GM21528 (cell line): Measurements from ENCODE around the gene TMEM179.

Source experiments
- ATAC-seq: cut with Tn5 transposase; IDR thresholded peaks from one replicate; pipeline ENCODE4 v1.9.1; 2021; ENCODE audit warnings: mild to moderate bottlenecking, moderate library complexity; ENCODE audit not compliant: unreplicated experiment, low FRiP score

Gene TMEM179

DNA sequence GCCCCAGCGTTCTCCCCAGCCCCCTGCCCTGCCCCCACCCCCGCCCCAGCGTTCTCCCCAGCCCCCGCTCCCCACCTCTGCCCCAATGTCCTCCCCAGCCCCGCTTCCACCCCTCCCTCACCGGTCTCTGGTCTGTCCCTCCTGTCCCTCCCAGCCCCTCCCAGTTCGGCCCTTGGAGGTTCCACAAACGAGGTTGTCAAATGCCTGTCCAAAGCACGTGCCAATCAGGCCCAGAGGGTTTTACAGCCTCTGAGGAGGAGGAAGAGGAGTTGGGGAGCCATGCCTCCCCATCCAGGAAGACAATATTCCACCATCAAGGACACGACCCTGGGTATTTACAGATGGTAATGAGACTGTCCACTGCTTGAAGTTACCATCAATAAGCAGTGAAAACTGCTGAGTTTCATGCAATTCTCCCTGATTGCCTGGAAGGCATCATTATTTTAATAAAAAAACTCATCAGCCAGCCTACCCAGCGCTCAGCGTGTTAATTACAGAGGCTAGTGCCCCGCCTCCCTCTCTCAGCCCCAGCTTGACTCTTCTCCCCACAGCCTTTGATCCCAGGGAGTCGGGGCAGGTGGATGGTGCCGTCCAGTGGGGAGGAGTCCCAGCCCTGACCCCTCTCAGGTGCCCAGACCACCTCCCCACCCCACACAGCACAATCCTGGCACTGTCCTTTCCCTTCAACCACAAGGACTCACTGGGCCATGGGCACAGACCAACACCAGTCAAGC lies 55.6 kb downstream of the TMEM179 start:
- no peak for ATAC-seq

DNA sequence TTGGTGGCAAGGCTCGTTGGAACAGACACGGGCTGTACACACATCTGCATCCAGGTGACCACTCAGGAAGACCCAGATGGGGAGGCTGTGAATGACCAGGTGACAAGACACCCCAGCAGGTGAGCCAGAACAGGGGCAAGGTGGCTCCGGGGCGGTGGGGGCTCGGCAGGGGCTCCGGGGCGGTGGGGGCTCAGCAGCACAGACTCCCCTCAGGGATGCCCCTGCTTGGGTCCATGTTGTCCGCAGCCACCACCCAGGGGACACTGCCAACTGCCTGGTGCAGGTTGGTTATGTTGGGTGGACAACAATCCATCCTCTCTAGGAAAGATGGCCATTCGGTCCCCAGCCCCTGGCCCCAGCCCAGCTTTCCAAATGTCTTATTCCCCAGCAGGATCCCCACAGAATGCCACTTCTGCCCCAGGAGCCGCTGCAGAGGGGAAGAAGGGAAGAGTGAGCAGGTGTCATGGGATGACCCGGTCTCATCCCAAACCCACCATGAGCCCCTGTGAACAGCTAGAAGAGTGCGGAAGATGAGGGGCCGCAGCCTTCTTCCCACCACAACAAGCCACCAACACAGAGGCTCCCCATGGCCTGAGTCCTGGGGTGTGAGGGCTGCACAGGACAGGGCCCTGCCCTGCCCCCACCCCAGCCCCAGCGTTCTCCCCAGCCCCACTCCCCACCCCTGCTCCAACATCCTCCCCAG lies 56.4 kb downstream of the TMEM179 start:
- no peak for ATAC-seq

DNA sequence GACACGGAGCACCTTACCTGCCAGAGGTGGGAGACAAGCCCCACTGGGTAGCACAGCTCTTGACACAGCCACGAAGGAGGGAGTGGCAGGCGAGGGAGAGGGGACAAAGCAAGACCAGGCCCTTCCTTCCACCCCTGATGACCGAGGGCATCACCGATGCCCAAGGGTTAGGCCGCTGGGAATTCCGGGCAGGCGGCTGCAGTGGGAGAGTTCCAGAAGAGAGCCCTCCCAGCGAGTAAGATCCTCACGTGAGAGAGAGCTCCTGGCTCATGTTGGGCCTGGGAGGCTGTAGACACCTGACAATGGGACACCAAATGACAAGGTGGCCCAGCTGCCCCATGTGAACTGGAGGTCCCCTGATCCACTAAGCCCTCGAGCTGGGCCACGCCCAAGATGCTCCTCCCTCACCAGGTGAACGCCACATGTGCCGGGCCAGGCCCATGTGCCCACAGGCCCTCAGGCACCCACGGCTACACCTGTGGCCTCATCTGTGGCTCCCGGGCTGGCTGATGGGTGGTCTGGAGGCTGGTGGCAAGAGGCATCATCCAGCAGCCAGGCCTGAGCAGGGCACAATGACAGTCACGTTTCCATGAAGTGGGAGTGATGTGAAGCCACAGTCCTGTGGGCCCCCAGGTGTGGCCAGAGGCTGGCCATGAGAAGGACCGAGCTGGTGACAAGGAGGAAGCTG lies 57.1 kb downstream of the TMEM179 start:
- ATAC-seq: no peak

DNA sequence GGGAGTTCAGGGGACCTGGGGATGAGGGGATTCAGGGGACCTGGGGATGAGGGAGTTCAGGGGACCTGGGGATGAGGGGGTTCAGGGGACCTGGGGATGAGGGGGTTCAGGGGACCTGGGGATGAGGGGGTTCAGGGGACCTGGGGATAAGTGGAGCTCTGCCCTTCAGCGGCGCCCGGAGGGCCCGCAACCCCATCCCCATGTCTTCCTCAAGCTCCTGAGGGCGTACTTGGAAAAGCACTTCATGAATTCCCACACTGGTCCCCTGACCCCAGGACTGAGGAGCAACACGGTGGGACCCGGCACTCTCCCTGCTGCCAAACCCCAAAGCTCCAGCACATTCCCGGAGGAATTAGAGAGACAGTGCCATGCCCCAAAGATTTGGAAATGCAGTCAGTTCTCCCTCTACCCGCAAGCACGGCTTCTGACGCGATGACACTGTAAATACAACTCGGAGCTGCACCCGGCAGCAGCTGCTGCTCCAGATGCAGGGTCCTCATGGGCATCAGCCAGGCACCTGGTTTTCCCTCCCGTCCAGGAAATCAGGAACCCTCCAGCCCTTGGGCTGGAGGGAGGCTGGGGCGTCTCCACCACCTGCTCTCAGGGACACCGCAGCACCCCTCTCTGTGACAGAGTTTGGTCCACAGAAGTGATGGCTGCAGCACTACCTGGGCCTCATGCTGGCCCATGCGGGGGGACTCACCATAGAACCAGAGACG lies 57.8 kb downstream of the TMEM179 start:
- no peak for ATAC-seq

DNA sequence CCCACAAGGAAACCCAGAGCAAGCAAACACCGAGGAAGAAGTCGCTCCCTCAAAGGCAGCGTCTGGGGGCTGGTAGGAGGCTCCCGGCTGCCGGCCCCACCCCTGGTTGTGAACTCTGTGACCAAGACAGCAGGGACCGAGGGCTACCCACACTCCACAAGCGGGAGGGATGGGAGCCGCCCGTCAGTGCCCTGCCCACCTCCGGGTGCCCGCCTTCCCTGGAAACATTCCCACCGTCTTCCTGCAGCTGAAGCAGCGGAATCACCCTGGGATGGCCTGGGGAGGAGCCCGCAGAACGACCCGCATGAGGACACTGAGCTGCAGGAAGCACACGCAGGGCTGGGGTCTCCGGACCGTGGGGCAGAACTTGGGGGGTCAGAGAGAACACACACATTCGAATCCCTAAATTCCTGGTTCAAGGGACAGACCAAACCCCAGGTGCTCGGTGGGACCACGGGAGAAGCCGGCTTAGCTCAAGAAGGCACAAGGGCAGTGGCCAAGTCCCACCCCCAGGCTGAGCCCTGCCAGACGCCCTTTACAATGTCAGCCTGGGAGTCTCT lies 58.5 kb downstream of the TMEM179 start:
- no peak for ATAC-seq

DNA sequence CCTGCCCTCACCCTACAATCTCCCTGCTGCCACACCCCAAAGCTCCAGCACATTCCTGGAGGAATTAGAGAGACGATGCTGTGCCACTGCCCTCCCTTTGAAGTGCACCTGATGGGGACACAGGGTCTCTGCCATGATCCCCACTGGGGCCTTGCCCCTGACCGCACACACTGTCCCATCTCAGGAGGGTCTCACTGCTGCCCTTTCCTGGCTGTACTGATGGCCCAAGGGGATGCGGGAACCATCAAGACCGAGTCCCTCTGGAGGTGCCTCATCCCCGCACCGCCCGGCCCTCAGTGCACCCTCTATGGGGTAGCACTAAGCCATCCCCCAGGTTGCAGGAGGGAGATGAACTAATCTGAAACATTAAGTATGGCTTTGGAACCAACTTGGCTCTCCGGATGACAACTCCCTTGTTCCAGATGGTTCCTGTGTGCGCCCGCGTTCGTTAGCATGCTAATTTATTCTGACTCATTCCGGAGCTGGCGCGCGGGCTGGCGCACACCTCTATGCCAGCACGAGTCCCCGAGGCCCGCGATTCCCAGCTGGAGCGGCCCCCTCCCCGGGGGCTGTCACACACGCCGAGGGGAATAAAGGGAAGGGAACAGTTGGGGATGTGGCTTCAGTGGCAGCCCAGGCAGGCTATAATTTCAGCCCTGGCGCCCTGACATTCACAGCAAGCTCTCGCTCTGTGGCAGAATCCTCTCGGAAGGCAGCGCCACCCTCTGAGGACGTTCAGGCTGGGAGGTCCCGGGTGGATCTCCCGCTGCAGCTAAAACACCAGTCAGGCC lies 59.2 kb downstream of the TMEM179 start:
- no peak for ATAC-seq

DNA sequence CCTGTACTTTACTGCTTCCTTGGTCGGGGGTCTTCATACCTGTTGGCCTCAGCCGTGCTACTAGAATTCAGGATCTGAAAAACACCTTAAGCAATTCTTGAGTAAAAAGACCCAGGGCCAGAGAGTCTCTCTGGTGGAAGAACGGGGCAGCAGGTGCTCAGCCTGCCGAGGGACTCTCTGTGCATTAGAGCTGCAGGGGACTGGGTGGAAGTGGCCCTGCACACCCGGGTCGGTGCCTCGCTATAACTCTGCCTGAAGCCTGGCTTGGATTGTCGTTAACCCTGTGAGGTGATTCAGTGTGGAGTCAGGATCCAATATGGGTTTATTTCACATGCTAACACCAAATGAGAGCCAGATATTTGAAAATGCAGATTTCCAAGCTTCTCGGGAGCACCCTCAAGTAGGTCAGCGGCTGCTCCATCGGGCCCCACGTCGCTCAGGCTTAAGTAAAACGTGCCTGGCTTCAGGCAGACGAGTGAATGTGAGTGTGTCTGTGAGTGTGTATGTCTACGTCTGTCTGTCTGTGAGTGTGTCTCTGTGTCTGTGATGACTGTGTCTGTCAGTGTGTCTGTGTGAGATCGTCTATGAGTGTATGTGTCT lies 60.1 kb downstream of the TMEM179 start:
- ATAC-seq: no peak

DNA sequence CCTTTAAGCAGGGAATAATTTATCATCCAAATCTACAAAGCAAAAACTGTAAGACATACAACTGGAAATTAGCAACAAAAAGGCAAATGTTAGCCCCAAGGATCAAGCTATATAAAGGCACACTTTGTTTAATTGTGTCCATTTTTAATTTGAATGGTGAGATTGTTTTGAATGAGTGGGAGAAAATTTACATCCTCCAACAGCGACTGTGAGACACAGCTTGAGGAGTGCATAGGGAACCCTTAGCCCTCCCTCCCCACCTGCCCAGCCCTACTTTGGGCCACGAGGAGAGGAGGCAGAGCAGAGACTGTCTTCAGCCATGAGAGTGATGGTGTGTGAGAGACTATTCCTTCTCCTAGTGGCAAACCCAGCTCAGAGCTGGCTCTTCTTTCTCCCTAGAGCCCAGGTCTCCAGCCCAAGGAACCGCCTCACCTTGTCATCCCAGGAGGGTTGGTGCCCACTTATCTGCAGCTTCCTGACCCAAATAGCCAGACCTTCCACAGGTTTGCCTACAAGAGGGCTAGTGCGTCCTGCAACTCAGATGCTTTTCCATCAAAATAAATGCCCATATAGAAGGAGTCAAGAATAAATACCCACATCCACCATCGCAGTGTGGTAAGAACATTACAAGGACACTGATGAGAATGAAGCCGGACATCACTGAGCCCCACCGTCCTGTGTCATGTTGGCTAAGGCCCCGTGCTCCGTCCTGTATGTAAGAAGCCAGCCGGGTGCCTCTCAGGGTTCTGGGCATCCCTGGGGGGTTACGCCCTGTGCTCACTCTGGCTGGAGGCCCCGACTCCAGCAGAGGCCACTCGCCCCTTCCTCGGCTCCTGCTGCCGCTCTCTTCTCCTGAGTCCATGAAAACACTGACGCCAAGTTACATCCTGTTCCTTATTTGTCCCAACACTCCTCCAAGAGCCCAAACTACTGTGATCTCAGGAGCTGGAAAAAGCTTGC lies 61.4 kb downstream of the TMEM179 start:
- no peak for ATAC-seq

DNA sequence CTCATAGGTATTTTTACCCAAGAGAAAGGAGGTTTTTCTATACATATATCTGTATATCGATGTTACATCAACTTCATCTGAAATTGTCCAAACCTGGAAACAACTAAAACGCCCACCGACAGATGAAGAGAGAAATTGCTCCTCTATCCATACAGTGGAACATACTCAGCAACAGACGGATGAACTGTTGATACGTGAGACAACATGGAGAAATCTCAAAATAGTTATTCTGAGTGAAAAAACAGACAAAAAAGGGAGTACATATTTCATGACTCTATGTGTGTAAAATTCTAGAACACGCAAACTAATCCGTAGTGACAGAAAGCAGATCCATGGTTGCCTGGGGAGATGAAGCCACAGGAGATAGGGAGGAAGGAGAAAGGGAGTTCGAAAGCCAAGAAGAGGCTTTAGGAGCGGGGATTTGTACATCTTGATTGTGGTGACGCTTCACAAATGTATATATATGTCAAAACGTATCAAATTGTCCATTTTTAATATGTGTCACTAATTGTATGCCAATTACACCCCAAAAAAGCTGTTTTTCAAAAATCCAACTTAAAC lies 62.6 kb downstream of the TMEM179 start:
- ATAC-seq: no peak
